HepG2 (cell line): ENCODE measurements around the gene EPB41L1. TPM values are rescaled to one million over a fixed set of nuclear protein-coding genes. Genes with fewer than 3 reads are reported as not detected.

ENCODE experiments used
- ATAC-seq: fragments of 200-7000 bp; cut with Tn5 transposase; 3 replicates; pipeline ENCODE4 v1.9.1; 2020; ENCODE audit warnings: mild to moderate bottlenecking, moderate library complexity
- BruUV-seq: library from RNA; stranded (reverse); fragments of 400-500 nt; replicated peaks from 2 replicates; lab custom pipeline; 2021; lab: Mats Ljungman, UMichigan
- CTCF ChIA-PET: fragments of 300-600 bp; formaldehyde crosslinking; extraction: SDS; loops from one replicate; lab custom pipeline; 2021; ENCODE audit warnings: low total read pairs, inconsistent platforms, low intra/inter-chr PET ratio; lab: Yijun Ruan, JAX
- POLR2A ChIA-PET: fragments of 350-600 bp; sonication (Branson Sonifier 250); formaldehyde crosslinking; loops from one replicate; lab custom pipeline; 2020; ENCODE audit warnings: antibody characterized with exemption, inconsistent platforms; lab: Yijun Ruan, JAX
- DNase-seq: peaks from one replicate; pipeline ENCODE4 v3.0.0-alpha.2; 2015; ENCODE audit warnings: low spot score
- FAIRE-seq: peaks from 3 replicates; lab custom pipeline; 2011; peaks lifted over from hg19 to GRCh38; lab: Jason Lieb, UNC
- H2AFZ ChIP-seq: one replicate; pipeline ENCODE4 v1.6.1; 2011; ENCODE audit warnings: low read length, inconsistent platforms
- H3K27ac ChIP-seq: fragments of 300-600 bp; 3 replicates; pipeline ENCODE4 v1.8.0; 2011; ENCODE audit warnings: mixed run types, mild to moderate bottlenecking, mixed read lengths, low read length, inconsistent platforms; ENCODE audit not compliant: insufficient read depth; ENCODE audit errors: extremely low read length
- H3K27me3 ChIP-seq, 2 experiments: fragments of 200-600 bp in 1 of 2; 2 replicates in 1 of 2; 3 replicates in 1 of 2; pipeline versions ENCODE4 v1.6.0 to v1.8.0; 2011; ENCODE audit warnings: low read length in 2 of 2, mild to moderate bottlenecking in 2 of 2, moderate library complexity in 2 of 2, inconsistent platforms in 1 of 2; ENCODE audit not compliant: insufficient read depth in 2 of 2, control insufficient read depth in 1 of 2
- H3K36me3 ChIP-seq, 2 experiments: fragments of 200-600 bp in 1 of 2; replicated peaks in 1 of 2; 2 replicates in 1 of 2; 3 replicates in 1 of 2; pipeline versions ENCODE4 v1.5.1 to v1.8.0; 2011; ENCODE audit warnings: low read length in 2 of 2, inconsistent platforms in 1 of 2; ENCODE audit not compliant: insufficient read depth in 2 of 2, control insufficient read depth in 1 of 2
- H3K4me1 ChIP-seq: 2 replicates; pipeline ENCODE4 v1.5.1; 2012; ENCODE audit warnings: low read length, inconsistent platforms; ENCODE audit not compliant: insufficient read depth
- H3K4me2 ChIP-seq: 2 replicates; pipeline ENCODE4 v1.6.0; 2011; ENCODE audit warnings: low read depth, low read length, inconsistent platforms
- H3K4me3 ChIP-seq, 3 experiments: fragments of 200-600 bp in 1 of 3; sonication (generic), shearing (Covaris generic) in 1 of 3; replicated peaks in 1 of 3; 2 replicates each; pipeline ENCODE4 v1.5.1; 2011 to 2016; ENCODE audit warnings: low read length in 3 of 3, inconsistent platforms in 2 of 3, low read depth in 2 of 3, mild to moderate bottlenecking in 2 of 3, control low read depth in 1 of 3, mixed read lengths in 1 of 3; ENCODE audit not compliant: insufficient read depth in 1 of 3
- H3K79me2 ChIP-seq: one replicate; pipeline ENCODE4 v1.6.1; 2011; ENCODE audit warnings: low read length, inconsistent platforms; ENCODE audit not compliant: insufficient read depth
- H3K9ac ChIP-seq: 2 replicates; pipeline ENCODE4 v1.6.0; 2011; ENCODE audit warnings: mild to moderate bottlenecking, low read depth, low read length, inconsistent platforms; ENCODE audit not compliant: insufficient read depth
- H3K9me3 ChIP-seq: 2 replicates; pipeline ENCODE4 v1.5.1; 2012; ENCODE audit warnings: mild to moderate bottlenecking, low read length
- H4K20me1 ChIP-seq: 2 replicates; pipeline ENCODE4 v1.6.0; 2011; ENCODE audit warnings: inconsistent platforms, mild to moderate bottlenecking, low read length, moderate library complexity; ENCODE audit not compliant: insufficient read depth
- CEBPB ChIP-seq: IDR thresholded peaks from 2 replicates; pipeline ENCODE4 v1.6.1; 2011; ENCODE audit warnings: low read depth, low read length, improper control_type of control experiment, borderline replicate concordance
- FOXK2 ChIP-seq: fragments of 450-650 bp; IDR thresholded peaks from 2 replicates; pipeline ENCODE4 v1.6.1; 2016
- FOXO1 ChIP-seq: sonication (generic); formaldehyde crosslinking; IDR thresholded peaks from 2 replicates; pipeline ENCODE4 v1.4.0; 2020; ENCODE audit warnings: missing genetic modification reagents
- MEIS2 ChIP-seq: sonication (generic); formaldehyde crosslinking; IDR thresholded peaks from 2 replicates; pipeline ENCODE4 v1.9.0; 2021; ENCODE audit warnings: mild to moderate bottlenecking, missing genetic modification reagents
- MIER3 ChIP-seq: IDR thresholded peaks from 2 replicates; pipeline ENCODE4 v1.6.1; 2016; ENCODE audit warnings: missing compliant biosample characterization, borderline replicate concordance
- MLLT10 ChIP-seq: sonication (generic); formaldehyde crosslinking; IDR thresholded peaks from 2 replicates; pipeline ENCODE4 v1.4.0; 2020; ENCODE audit warnings: missing genetic modification reagents
- RXRA ChIP-seq: sonication (generic); formaldehyde crosslinking; IDR thresholded peaks from 2 replicates; pipeline ENCODE4 v1.5.1; 2020; ENCODE audit warnings: missing genetic modification reagents
- SIX1 ChIP-seq: sonication (generic); formaldehyde crosslinking; IDR thresholded peaks from 2 replicates; pipeline ENCODE4 v1.4.0; 2020; ENCODE audit warnings: missing genetic modification reagents, borderline replicate concordance
- TARDBP ChIP-seq: sonication (generic); formaldehyde crosslinking; IDR thresholded peaks from 2 replicates; pipeline ENCODE4 v1.8.0; 2022; ENCODE audit warnings: mild to moderate bottlenecking, missing genetic modification reagents
- TBL1XR1 ChIP-seq: fragments of 150-350 bp; IDR thresholded peaks from 2 replicates; pipeline ENCODE4 v1.6.1; 2014; ENCODE audit warnings: borderline replicate concordance, low read length; ENCODE audit not compliant: partially characterized antibody
- ZFP1 ChIP-seq: IDR thresholded peaks from 2 replicates; pipeline ENCODE4 v1.6.1; 2016
- ZFP36L2 ChIP-seq: sonication (generic); formaldehyde crosslinking; IDR thresholded peaks from 2 replicates; pipeline ENCODE4 v1.4.0; 2020; ENCODE audit warnings: missing genetic modification reagents
- ZIK1 ChIP-seq: sonication (generic); formaldehyde crosslinking; IDR thresholded peaks from 2 replicates; pipeline ENCODE4 v1.5.0; 2020; ENCODE audit warnings: mild to moderate bottlenecking, low read depth, missing genetic modification reagents, borderline replicate concordance
- ZNF256 ChIP-seq: sonication (generic); formaldehyde crosslinking; conservative IDR thresholded peaks from 2 replicates; pipeline ENCODE4 v1.4.0; 2020; ENCODE audit warnings: missing genetic modification reagents
- ZNF530 ChIP-seq: sonication (generic); formaldehyde crosslinking; IDR thresholded peaks from 2 replicates; pipeline ENCODE4 v1.5.0; 2020; ENCODE audit warnings: low read depth, mild to moderate bottlenecking, missing genetic modification reagents
- ZNF598 ChIP-seq: sonication (generic); formaldehyde crosslinking; IDR thresholded peaks from 2 replicates; pipeline ENCODE4 v1.5.1; 2020; ENCODE audit warnings: mild to moderate bottlenecking, missing genetic modification reagents, borderline replicate concordance
- WGBS: methylation state at CpG from one replicate; pipeline ENCODE4 v1.1.6; 2017; ENCODE audit warnings: low lambda C conversion rate; 5-methylcytosine and 5-hydroxymethylcytosine counted together
- in situ Hi-C: cut with HindIII; loops from 2 replicates; pipeline ENCODE4 v1.10.0; 2017; ENCODE audit warnings: low pct_unique_long_range_greater_than_20kb; ENCODE audit not compliant: extremely low pct_ligation_motif_present
- intact Hi-C: fragments of 100-400 bp; cut with micrococcal nuclease; formaldehyde crosslinking; loops from one replicate; pipeline ENCODE4 v1.10.0; 2022; ENCODE audit not compliant: unreplicated experiment
- polyA plus RNA-seq, 8 experiments: library from polyadenylated mRNA; depleted of rRNA in 3 of 8; stranded (reverse) in 7 of 8; unstranded in 1 of 8; fragments of >200 nt; fragmentation: Illumina TruSeq in 4 of 8; extraction: Trizol in 4 of 8; gene quantifications; 2 replicates each; pipeline versions ENCODE4 v1.2.1 to v1.2.3, GENCODE V29; 2011 to 2016; ENCODE audit warnings: low read depth in 4 of 8, missing spikeins in 1 of 8, mixed read lengths in 1 of 8; ENCODE audit not compliant: insufficient read depth in 1 of 8
- total RNA-seq, 5 experiments: library from RNA; depleted of rRNA; stranded (reverse); fragments of >200 nt; fragmentation: Illumina TruSeq; extraction: Trizol; gene quantifications; 2 replicates each; pipeline ENCODE4 v1.2.3, GENCODE V29; 2016; ENCODE audit warnings: low read depth in 1 of 5
- TF ChIP-seq, protein P1 (sequence below): sonication (generic); formaldehyde crosslinking; IDR thresholded peaks from 2 replicates; pipeline ENCODE4 v1.5.1; 2020; ENCODE audit warnings: mild to moderate bottlenecking, missing genetic modification reagents
- TF ChIP-seq, protein P2 (sequence below): sonication (generic); formaldehyde crosslinking; IDR thresholded peaks from 2 replicates; pipeline ENCODE4 v1.4.0; 2020; ENCODE audit warnings: missing genetic modification reagents, mild to moderate bottlenecking, borderline replicate concordance
- TF ChIP-seq, protein P3 (sequence below): sonication (generic); formaldehyde crosslinking; IDR thresholded peaks from 2 replicates; pipeline ENCODE4 v1.4.0; 2020; ENCODE audit warnings: mild to moderate bottlenecking, low read depth, missing genetic modification reagents
- TF ChIP-seq, protein P4 (sequence below): sonication (generic); formaldehyde crosslinking; IDR thresholded peaks from 2 replicates; pipeline ENCODE4 v1.4.0; 2020; ENCODE audit warnings: mild to moderate bottlenecking, missing genetic modification reagents

The EPB41L1 gene
- total and polyA plus RNA-seq, 2 of the 13 experiments (the other 11 are each of a cell fraction or from before 2014, with no cell fraction given), result 16.7 to 39.0 TPM

DNA sequence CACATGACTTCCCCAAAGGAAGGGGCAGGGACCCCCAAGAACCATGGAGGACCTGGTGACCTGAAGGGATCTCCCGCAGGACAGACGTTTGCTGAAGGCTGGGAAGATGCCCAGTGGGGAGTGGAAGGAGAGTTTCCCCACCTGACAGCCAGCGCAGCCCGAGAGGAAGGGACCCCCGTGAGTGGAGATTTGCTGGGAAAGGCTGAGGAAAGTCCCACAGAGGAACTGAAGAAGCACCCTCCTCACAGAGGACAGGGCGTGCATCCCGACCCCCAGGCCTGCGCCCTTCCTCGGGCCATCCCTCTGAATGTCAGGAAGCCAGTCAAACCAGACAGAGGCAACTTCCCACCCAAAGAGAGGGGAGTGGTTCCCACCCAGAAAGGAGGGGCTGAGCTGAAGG, 52.1 kb downstream of the EPB41L1 start (continued):
- TF ChIP-seq, protein P1, sequence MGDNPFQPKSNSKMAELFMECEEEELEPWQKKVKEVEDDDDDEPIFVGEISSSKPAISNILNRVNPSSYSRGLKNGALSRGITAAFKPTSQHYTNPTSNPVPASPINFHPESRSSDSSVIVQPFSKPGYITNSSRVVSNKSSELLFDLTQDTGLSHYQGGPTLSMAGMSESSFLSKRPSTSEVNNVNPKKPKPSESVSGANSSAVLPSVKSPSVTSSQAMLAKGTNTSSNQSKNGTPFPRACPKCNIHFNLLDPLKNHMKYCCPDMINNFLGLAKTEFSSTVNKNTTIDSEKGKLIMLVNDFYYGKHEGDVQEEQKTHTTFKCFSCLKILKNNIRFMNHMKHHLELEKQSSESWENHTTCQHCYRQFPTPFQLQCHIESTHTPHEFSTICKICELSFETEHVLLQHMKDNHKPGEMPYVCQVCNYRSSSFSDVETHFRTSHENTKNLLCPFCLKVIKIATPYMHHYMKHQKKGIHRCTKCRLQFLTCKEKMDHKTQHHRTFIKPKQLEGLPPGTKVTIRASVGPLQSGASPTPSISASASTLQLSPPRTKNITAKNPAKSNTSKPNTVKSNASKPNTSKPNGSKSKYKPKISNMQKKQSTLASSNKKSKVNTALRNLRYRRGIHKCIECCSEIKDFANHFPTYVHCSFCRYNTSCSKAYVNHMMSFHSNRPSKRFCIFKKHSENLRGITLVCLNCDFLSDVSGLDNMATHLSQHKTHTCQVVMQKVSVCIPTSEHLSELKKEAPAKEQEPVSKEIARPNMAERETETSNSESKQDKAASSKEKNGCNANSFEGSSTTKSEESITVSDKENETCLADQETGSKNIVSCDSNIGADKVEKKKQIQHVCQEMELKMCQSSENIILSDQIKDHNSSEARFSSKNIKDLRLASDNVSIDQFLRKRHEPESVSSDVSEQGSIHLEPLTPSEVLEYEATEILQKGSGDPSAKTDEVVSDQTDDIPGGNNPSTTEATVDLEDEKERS (CRISPR knock-in tag), result no peak
- TF ChIP-seq MIER3 (CRISPR knock-in tag) (no peak), TBL1XR1 (no peak)
- TF ChIP-seq, all 625 proteins: peak for 0

DNA sequence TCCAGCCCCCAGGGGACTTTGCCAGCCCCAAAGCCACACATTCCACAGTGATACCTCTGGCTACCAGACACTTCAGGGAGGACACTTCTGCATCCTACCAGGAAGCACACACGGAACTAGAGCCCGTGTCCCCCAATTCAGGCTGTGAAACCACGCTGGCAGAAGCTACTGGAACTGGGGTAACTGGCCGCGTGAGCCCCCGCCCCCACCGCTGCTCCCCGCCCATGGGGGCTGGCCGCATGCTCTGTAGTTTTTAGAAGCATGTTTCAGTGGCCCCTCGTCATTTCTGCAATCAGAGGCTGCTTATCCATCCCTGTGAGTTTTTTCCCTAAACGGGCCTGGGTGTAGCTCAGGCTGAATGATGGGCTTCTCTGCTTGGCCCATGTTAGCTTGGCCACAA, 53.1 kb downstream of the EPB41L1 start:
- BruUV-seq, result no TSS peak
- no peak for ATAC-seq
- no peaks in the 10 kb centered on the region for H3K27me3 ChIP-seq
- no peaks in the 10 kb centered on the region for H3K9me3 ChIP-seq
- H3K4me2 ChIP-seq, result no peak overlapping the region
- no peak for FAIRE-seq
- no peak overlapping the region for H3K27ac ChIP-seq
- no peak overlapping the region for H3K4me3 ChIP-seq
- no peak for DNase-seq
- H3K36me3 ChIP-seq, result peaks cover 20 to 34% of the 10 kb centered on the region in 2 experiments
- 90% methylated on average over 11 of the region's 11 CpGs for WGBS
- ChIA-PET POLR2A (no interaction called here), CTCF (no interaction called here)
- no peaks in the 10 kb centered on the region for H3K4me1 ChIP-seq
- no peak overlapping the region for H3K9ac ChIP-seq
- intact Hi-C loops, result no loop called here
- H3K79me2 ChIP-seq, result no peaks in the 10 kb centered on the region
- H2AFZ ChIP-seq, result no peak overlapping the region
- H4K20me1 ChIP-seq, result no peaks in the 10 kb centered on the region
- in situ Hi-C loops, result no loop called here
- TF ChIP-seq ZNF530 (CRISPR knock-in tag) (no peak), FOXO1 (CRISPR knock-in tag) (no peak), MLLT10 (no peak), ZFP36L2 (CRISPR knock-in tag) (no peak), ZNF256 (CRISPR knock-in tag) (no peak), ZNF598 (CRISPR knock-in tag) (no peak), FOXK2 (no peak), ZFP1 (CRISPR knock-in tag) (no peak), TARDBP (CRISPR knock-in tag) (no peak), ZIK1 (CRISPR knock-in tag) (no peak), RXRA (CRISPR knock-in tag) (no peak), SIX1 (CRISPR knock-in tag) (no peak), CEBPB (no peak), MEIS2 (CRISPR knock-in tag) (no peak)
- TF ChIP-seq, protein P2, sequence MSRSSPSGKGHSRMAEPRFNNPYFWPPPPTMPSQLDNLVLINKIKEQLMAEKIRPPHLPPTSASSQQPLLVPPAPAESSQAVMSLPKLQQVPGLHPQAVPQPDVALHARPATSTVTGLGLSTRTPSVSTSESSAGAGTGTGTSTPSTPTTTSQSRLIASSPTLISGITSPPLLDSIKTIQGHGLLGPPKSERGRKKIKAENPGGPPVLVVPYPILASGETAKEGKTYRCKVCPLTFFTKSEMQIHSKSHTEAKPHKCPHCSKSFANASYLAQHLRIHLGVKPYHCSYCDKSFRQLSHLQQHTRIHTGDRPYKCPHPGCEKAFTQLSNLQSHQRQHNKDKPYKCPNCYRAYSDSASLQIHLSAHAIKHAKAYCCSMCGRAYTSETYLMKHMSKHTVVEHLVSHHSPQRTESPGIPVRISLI, result no peak
- TF ChIP-seq, protein P3, sequence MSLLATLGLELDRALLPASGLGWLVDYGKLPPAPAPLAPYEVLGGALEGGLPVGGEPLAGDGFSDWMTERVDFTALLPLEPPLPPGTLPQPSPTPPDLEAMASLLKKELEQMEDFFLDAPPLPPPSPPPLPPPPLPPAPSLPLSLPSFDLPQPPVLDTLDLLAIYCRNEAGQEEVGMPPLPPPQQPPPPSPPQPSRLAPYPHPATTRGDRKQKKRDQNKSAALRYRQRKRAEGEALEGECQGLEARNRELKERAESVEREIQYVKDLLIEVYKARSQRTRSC (CRISPR knock-in tag), result no peak
- TF ChIP-seq, protein P4, sequence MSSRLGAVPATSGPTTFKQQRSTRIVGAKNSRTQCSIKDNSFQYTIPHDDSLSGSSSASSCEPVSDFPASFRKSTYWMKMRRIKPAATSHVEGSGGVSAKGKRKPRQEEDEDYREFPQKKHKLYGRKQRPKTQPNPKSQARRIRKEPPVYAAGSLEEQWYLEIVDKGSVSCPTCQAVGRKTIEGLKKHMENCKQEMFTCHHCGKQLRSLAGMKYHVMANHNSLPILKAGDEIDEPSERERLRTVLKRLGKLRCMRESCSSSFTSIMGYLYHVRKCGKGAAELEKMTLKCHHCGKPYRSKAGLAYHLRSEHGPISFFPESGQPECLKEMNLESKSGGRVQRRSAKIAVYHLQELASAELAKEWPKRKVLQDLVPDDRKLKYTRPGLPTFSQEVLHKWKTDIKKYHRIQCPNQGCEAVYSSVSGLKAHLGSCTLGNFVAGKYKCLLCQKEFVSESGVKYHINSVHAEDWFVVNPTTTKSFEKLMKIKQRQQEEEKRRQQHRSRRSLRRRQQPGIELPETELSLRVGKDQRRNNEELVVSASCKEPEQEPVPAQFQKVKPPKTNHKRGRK (CRISPR knock-in tag), result no peak
